Endothelial cell of umbilical vein (primary cell): Measurements from ENCODE around the gene AKT3.

ENCODE experiments used
- EZH2 ChIP-seq: IDR thresholded peaks from 2 replicates; pipeline ENCODE4 v1.6.1; 2012; ENCODE audit warnings: borderline replicate concordance, low read depth, mild to moderate bottlenecking, moderate library complexity, low read length, inconsistent platforms; ENCODE audit not compliant: severe bottlenecking
- FOS ChIP-seq: IDR thresholded peaks from 2 replicates; pipeline ENCODE4 v1.6.1; 2011; ENCODE audit warnings: mild to moderate bottlenecking, low read length, moderate library complexity, borderline replicate concordance; ENCODE audit not compliant: insufficient read depth
- POLR2A ChIP-seq: IDR thresholded peaks from 2 replicates; pipeline ENCODE4 v1.6.1; 2012; ENCODE audit warnings: low read depth, mild to moderate bottlenecking, control low read depth, low read length
- POLR2AphosphoS5 ChIP-seq: IDR thresholded peaks from 2 replicates; pipeline ENCODE4 v1.6.1; 2012; ENCODE audit warnings: low read depth, mild to moderate bottlenecking, control low read depth, low read length, moderate library complexity; ENCODE audit not compliant: insufficient read depth
- TF ChIP-seq, protein P1 (sequence below), 2 donors: IDR thresholded peaks; 1 replicate in 1 of 2; 2 replicates in 1 of 2; pipeline ENCODE4 v1.5.1; 2011; ENCODE audit warnings: low read length in 2 of 2, mild to moderate bottlenecking in 2 of 2, moderate library complexity in 2 of 2, control low read depth in 1 of 2, inconsistent platforms in 1 of 2, low read depth in 1 of 2; ENCODE audit not compliant: insufficient read depth in 1 of 2; ENCODE audit errors: extremely low read depth in 1 of 2

GRCh38 chr1:243763806-243764205, 86.2 kb downstream of the AKT3 start:
- TF ChIP-seq POLR2AphosphoS5 (no peak), POLR2A (no peak), EZH2 (no peak), FOS (no peak)
- TF ChIP-seq, protein P1, sequence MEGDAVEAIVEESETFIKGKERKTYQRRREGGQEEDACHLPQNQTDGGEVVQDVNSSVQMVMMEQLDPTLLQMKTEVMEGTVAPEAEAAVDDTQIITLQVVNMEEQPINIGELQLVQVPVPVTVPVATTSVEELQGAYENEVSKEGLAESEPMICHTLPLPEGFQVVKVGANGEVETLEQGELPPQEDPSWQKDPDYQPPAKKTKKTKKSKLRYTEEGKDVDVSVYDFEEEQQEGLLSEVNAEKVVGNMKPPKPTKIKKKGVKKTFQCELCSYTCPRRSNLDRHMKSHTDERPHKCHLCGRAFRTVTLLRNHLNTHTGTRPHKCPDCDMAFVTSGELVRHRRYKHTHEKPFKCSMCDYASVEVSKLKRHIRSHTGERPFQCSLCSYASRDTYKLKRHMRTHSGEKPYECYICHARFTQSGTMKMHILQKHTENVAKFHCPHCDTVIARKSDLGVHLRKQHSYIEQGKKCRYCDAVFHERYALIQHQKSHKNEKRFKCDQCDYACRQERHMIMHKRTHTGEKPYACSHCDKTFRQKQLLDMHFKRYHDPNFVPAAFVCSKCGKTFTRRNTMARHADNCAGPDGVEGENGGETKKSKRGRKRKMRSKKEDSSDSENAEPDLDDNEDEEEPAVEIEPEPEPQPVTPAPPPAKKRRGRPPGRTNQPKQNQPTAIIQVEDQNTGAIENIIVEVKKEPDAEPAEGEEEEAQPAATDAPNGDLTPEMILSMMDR (IDR thresholded peaks at IDR 0.05; ENCODE audit: extremely low read depth in 1 of 2, insufficient read depth in 1 of 2, low read depth in 1 of 2, low read length in 2 of 2), result no peak
